GM12878 (cell line): ENCODE results near the gene CYB5B. TPM values are rescaled to one million over a fixed set of nuclear protein-coding genes. Genes with fewer than 3 reads are reported as not detected.

Source experiments
- CBFB ChIP-seq: IDR thresholded peaks from 2 replicates; pipeline ENCODE4 v1.6.1; 2016; ENCODE audit warnings: antibody characterized with exemption, low read depth
- E2F8 ChIP-seq: fragments of 450-650 bp; IDR thresholded peaks from 2 replicates; pipeline ENCODE4 v1.6.1; 2018; ENCODE audit warnings: mild to moderate bottlenecking, low read depth, moderate library complexity; ENCODE audit not compliant: partially characterized antibody
- E4F1 ChIP-seq: fragments of 450-650 bp; IDR thresholded peaks from 2 replicates; pipeline ENCODE4 v1.6.1; 2018; ENCODE audit warnings: borderline replicate concordance, mild to moderate bottlenecking; ENCODE audit not compliant: partially characterized antibody
- EZH2 ChIP-seq: IDR thresholded peaks from 2 replicates; pipeline ENCODE4 v1.6.1; 2012; ENCODE audit warnings: low read depth, mild to moderate bottlenecking, control low read depth, inconsistent platforms, low read length, borderline replicate concordance; ENCODE audit not compliant: control insufficient read depth
- FOXK2 ChIP-seq: fragments of 450-650 bp; IDR thresholded peaks from 2 replicates; pipeline ENCODE4 v1.6.1; 2017; ENCODE audit warnings: mild to moderate bottlenecking, moderate library complexity
- IRF5 ChIP-seq: fragments of 450-650 bp; IDR thresholded peaks from 2 replicates; pipeline ENCODE4 v1.6.1; 2017; ENCODE audit warnings: borderline replicate concordance
- KDM1A ChIP-seq: fragments of 200-600 bp; sonication (generic); IDR thresholded peaks from 2 replicates; pipeline ENCODE4 v1.6.1; 2016; ENCODE audit warnings: borderline replicate concordance
- LARP7 ChIP-seq: fragments of 450-650 bp; IDR thresholded peaks from 2 replicates; pipeline ENCODE4 v1.6.1; 2017; ENCODE audit warnings: mild to moderate bottlenecking
- NFXL1 ChIP-seq: fragments of 450-650 bp; IDR thresholded peaks from 2 replicates; pipeline ENCODE4 v1.6.1; 2017; ENCODE audit warnings: antibody characterized with exemption, mild to moderate bottlenecking, borderline replicate concordance
- POLR2A ChIP-seq: IDR thresholded peaks from 2 replicates; pipeline ENCODE4 v1.6.1; 2011; ENCODE audit warnings: low read depth, mild to moderate bottlenecking, low read length
- SUZ12 ChIP-seq: fragments of 200-600 bp; sonication (generic); IDR thresholded peaks from one replicate; pipeline ENCODE4 v1.6.1; 2018; ENCODE audit warnings: antibody characterized with exemption, mild to moderate bottlenecking; ENCODE audit not compliant: unreplicated experiment
- ZNF592 ChIP-seq: fragments of 450-650 bp; IDR thresholded peaks from 2 replicates; pipeline ENCODE4 v1.6.1; 2017; ENCODE audit warnings: mild to moderate bottlenecking, moderate library complexity
- ZNF687 ChIP-seq: fragments of 450-650 bp; IDR thresholded peaks from 2 replicates; pipeline ENCODE4 v1.6.1; 2017; ENCODE audit warnings: mild to moderate bottlenecking, moderate library complexity
- polyA plus RNA-seq, 11 experiments: library from polyadenylated mRNA; depleted of rRNA in 4 of 11; unstranded in 6 of 11; stranded (reverse) in 5 of 11; fragments of >200 nt; fragmentation: Nextera tagmentation in 4 of 11; fragmentation: Illumina TruSeq in 1 of 11; extraction: Ambion mirVana in 4 of 11; extraction: Trizol in 1 of 11; gene quantifications; 1 replicate in 1 of 11; 2 replicates in 10 of 11; pipeline versions ENCODE4 v1.2.1 to v1.2.3, GENCODE V29; 2011 to 2016; ENCODE audit warnings: inconsistent platforms in 2 of 11, missing spikeins in 2 of 11, low read depth in 1 of 11
- total RNA-seq, 4 experiments: library from RNA; depleted of rRNA in 3 of 4; stranded (reverse); fragments of >200 nt in 3 of 4; fragmentation: Illumina TruSeq in 1 of 4; extraction: Trizol in 1 of 4; gene quantifications; 2 replicates each; pipeline versions ENCODE4 v1.2.1 to v1.2.3, GENCODE V29; 2013 to 2021

Gene CYB5B
- total and polyA plus RNA-seq, 10 of the 15 experiments (the other 5 are each of a cell fraction or from before 2014, with no cell fraction given): 145 to 305 (median 179) TPM

GRCh38 chr16:69469807-69470561 is 45.6 kb downstream of the CYB5B start (continued):
- TF ChIP-seq E4F1: no peak
- TF ChIP-seq NFXL1: no peak
- TF ChIP-seq E2F8: no peak
- TF ChIP-seq KDM1A: no peak
- TF ChIP-seq LARP7: no peak
- no peak for TF ChIP-seq EZH2
- TF ChIP-seq FOXK2: no peak
- no peak for TF ChIP-seq IRF5
- TF ChIP-seq POLR2A: no peak
- peak; percentile 86 for TF ChIP-seq CBFB
- TF ChIP-seq ZNF687: no peak
- no peak for TF ChIP-seq ZNF592
- TF ChIP-seq SUZ12: no peak
